Upper lobe of left lung (tissue), 4 donors: Measurements from ENCODE around the gene PAX7.

Experiments
- CTCF ChIP-seq, 6 experiments: fragments of 450-650 bp in 4 of 6; fragments of 200-600 bp in 2 of 6; sonication (generic) in 2 of 6; IDR thresholded peaks; one replicate each; pipeline ENCODE4 v1.5.1; 2016 to 2019; ENCODE audit warnings: antibody characterized with exemption in 6 of 6
- EP300 ChIP-seq, 4 donors: sonication (generic); formaldehyde crosslinking; IDR thresholded peaks; one replicate each; pipeline ENCODE4 v1.5.1; 2017; ENCODE audit warnings: antibody characterized with exemption in 4 of 4, control low read depth in 2 of 4

- TF ChIP-seq CTCF (IDR thresholded peaks at IDR 0.05) (no peak), EP300 (IDR thresholded peaks at IDR 0.05) (no peak)
Measured at GRCh38 chr1:18670121-18670867, 39.6 kb downstream of the PAX7 start.
